ENCODE measurements around the gene UPK1A. TPM values are rescaled to one million over a fixed set of nuclear protein-coding genes. Genes with fewer than 3 reads are reported as not detected.
A peak's percentile ranks its signal among the peaks of the same experiment; 100 is the strongest.

UPK1A gene
- total and polyA plus RNA-seq, 5 experiments from 2014 or later: not detected

DNA sequence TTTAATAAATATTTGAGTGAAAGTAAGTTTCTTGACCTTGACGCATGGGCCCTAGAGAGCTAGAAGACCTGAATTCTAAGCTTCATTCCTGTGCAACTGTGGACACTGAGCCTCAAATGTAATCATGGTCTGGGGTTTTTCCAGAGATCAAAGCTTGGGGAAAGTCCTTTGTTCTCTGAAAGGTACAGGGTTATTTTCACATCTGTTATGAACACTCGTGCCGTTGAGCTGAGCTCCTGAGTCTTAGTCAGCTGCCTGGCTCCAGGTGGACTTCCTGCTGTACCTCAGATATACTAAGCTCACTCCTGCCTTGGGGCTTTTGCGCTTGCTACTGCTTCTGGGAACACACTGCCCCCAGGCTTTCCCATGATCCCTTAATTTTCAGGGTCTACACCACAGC lies 30.5 kb downstream of the UPK1A start:
- peaks cover 0 to 1% (median 0%) of the 10 kb centered on the region in 5 donors for H3K27me3 Mint-ChIP-seq
- no peak overlapping the region for H3K4me3 Mint-ChIP-seq
- no peaks in the 10 kb centered on the region for H3K36me3 Mint-ChIP-seq
- H3K27ac Mint-ChIP-seq: no peak overlapping the region
- POLR2A ChIA-PET: interaction anchor here (0.8 kb wide), 1 partner anchor 19 kb away, joined by 3 read pairs; no protein-coding TSS in a partner anchor
- no peaks in the 10 kb centered on the region for H3K4me1 Mint-ChIP-seq
- ATAC-seq: no peak
- DNase-seq: no peak
- H3K9me3 Mint-ChIP-seq: no peaks in the 10 kb centered on the region

DNA sequence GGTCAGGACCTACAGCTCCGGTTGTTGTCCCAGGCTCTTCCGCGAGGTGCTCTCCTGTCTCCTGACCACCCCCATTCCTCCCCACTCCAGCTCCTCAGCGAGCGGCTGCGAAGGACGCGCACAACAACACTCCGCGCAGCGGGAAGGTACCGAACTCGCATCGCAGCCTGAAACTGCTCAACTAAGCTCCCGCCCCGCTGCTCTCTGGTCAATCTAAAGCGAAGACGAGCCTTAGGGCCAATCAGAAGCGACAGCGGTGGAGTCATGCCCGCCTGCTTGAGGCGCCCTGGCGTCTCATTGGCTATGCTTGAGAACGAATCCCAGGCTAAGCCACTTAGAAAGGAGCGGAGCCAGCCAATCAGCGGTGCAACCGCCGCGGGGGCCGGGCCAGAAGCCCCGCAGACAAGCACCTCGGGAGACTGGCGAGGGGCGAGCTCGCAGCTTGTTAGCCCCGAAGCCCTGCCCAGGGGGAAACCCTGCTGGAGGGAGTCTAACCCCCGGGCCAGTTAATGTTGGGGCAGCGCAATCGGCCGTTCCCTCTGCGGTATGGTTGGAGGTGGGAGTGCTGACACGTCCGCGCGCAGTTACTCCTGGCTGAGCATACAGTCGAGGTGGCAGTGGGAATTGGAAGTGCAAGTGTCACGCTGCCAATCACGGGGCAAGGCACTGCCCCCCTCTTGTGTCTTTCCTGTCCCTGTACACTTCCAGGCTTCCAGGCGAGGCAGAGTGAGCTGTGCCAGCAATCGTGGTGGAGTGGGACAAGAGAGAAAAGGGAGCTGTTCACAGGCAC lies 36.1 kb downstream of the UPK1A start:
- peak overlapping the region; percentile 85 to 98 (median 94) for H3K27ac Mint-ChIP-seq

DNA sequence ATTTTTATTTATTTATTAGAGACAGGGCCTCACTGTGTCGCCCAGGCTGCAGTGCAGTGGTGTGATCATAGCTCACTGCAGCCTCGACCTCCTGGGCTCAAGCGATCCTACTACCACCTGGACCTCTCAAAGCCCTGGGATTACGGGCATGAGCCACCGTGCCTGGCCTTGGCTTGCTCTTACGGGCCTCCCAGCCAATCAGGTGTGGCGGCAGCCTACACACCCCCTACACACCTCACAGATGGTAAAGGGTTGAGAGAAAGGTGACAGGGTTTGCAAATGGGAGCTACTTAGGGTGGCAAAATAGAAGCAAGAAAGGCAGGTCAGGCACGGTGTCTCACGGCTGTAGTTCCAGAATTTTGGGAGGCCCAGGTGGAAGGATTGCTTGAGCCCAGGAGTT lies 37.0 kb downstream of the UPK1A start:
- ATAC-seq (no peak), DNase-seq (no peak)
- Mint-ChIP-seq H3K4me3 (peak overlapping the region in 3 of 10 donors; percentile 93 to 98 (median 97)), H3K4me1 (peaks cover 5 to 9% (median 8%) of the 10 kb centered on the region in 4 donors), H3K36me3 (no peaks in the 10 kb centered on the region), H3K27ac (no peak overlapping the region), H3K27me3 (peaks cover 0 to 9% (median 2%) of the 10 kb centered on the region in 5 donors), H3K9me3 (no peaks in the 10 kb centered on the region)
- POLR2A ChIA-PET: interaction anchor here (1.3 to 2.8 kb wide), 5 partner anchors 11 to 55 kb away, joined by 3 to 24 read pairs (median 6); partner anchors contain the start of genes HSPB6, IGFLR1, PSENEN and U2AF1L4

More for the DNA sequence above, 36.1 kb downstream of the UPK1A start:
- peaks cover 0 to 9% (median 2%) of the 10 kb centered on the region in 5 donors for H3K27me3 Mint-ChIP-seq
- H3K9me3 Mint-ChIP-seq: no peaks in the 10 kb centered on the region
- POLR2A ChIA-PET: interaction anchor here (0.8 to 2.8 kb wide), 12 partner anchors 11 to 257 kb away, joined by 3 to 24 read pairs (median 4); partner anchors contain the start of genes HSPB6, IGFLR1, KMT2B and LIN37
- H3K36me3 Mint-ChIP-seq: no peaks in the 10 kb centered on the region
- peak; percentile 84 to 96 (median 91) for DNase-seq
- ATAC-seq: peak; percentile 99 to 100
- H3K4me3 Mint-ChIP-seq: peak overlapping the region; percentile 91 to 99 (median 98)
- peaks cover 5 to 9% (median 8%) of the 10 kb centered on the region in 4 donors for H3K4me1 Mint-ChIP-seq

DNA sequence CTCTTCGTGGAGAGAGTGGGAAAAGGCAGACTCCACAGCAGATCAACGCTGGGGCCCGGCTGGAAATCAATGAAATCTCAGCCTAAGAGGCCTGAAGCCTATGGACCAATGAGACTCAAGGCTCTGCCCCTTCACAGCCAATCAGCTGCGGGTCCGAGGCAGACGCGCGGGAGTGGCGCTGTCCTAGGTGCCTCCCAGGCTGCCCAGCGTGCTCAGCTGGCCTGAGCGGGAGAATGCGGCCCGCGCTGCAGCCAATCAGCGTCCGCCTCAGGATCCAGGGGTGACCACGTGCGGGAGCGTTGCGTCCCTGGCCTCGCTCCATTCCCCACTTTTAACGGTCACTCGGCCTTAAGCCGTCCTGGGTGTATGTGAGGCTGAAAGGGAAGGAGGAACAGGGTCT lies 37.9 kb downstream of the UPK1A start, which contains the start of gene ZBTB32:
TSS of gene ZBTB32 (plus strand) at position 341 of the 400 bp plus-strand sequence. CDS start 10,069 bp downstream, outside the sequence.
- H3K27ac Mint-ChIP-seq: peak within 1 kb of the TSS in 1 of 10 donors; percentile 11

DNA sequence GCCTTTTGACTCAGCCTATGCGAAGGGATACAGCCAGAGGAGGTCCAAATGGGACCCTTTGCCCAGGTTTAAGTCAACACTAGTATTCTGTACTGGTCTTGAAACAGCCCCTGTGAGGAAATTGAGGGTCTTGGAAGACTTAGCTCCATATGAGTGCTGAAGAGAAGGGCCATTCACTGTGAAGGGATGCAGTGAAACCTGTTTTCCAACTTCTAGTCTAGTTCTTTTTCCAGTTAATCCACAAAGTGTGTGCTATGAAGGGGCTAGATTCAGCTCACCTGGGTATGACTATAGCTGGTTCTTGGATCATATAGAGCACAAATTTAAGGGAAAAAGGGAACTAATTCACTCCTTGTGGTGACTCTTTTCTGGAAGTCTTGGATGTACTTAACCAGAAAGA lies 42.1 kb downstream of the UPK1A start:
- POLR2A ChIA-PET: no interaction called here
- ATAC-seq (no peak), DNase-seq (no peak)
- no peaks in the 10 kb centered on the region for H3K36me3 Mint-ChIP-seq
- H3K4me3 Mint-ChIP-seq: no peak overlapping the region
- no peak overlapping the region for H3K27ac Mint-ChIP-seq
- H3K4me1 Mint-ChIP-seq: peaks cover 15 to 28% (median 21%) of the 10 kb centered on the region in 4 donors
- H3K9me3 Mint-ChIP-seq: no peaks in the 10 kb centered on the region
- H3K27me3 Mint-ChIP-seq: no peaks in the 10 kb centered on the region

More for the DNA sequence above, 37.9 kb downstream of the UPK1A start, which contains the start of gene ZBTB32:
- DNase-seq (no peak), ATAC-seq (no peak)
- Mint-ChIP-seq H3K36me3 (no peaks in the 10 kb centered on the region), H3K27me3 (peaks cover 0 to 9% (median 2%) of the 10 kb centered on the region in 5 donors), H3K4me1 (peaks cover 5 to 9% (median 8%) of the 10 kb centered on the region in 4 donors), H3K9me3 (no peaks in the 10 kb centered on the region), H3K4me3 (peak within 1 kb of the TSS in 1 of 10 donors; percentile 97)
- POLR2A ChIA-PET: interaction anchor here (0.6 to 2.8 kb wide), 3 partner anchors 10 to 147 kb away, joined by 4 to 24 read pairs (median 14); partner anchors contain the start of genes PSENEN and U2AF1L4

DNA sequence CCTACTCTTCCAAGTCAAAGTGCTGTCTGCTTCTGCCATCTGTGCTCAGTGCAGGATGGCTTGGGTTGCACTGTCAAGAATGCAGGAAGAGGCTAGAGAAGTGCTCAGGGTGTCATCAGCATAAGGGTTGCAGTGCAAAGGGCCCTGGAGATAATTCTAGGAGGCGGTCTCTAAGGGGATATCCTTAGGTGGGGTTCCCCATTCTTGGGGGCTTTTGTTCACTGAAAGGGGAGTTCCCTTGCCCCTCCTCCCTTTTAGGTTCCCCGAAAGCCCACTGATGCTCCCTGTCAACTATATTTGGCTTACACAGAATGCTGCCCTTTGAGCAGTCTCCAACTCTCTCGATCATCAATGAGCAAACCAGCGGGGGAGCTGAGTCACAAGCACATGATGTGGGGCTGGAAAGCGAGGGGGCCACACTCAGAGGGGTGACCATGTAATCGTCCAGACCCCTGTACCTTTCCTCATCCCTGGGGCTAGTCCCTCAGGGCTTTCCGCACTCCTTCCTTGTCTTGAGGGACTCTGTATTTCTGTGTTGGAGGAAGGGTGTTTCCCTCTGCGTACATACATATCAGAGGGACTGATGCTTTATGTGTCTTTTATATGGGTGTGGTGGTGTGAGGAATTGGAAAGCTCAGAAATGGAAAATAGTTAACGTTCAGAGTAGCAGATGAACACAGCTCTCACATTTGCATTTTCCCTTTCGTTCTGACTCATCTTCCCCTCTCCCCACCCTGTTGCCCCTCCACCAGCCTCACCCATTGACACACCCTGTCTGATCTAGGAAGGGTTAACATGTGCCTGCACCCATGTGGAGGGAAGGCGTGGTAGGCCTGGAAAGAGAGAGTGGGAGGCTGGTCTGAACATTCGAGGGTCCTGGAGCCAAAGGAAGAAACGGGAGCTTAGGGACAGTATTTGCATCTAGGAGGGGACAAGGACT lies 44.7 kb downstream of the UPK1A start:
- POLR2A ChIA-PET: interaction anchor here (0.5 to 4.9 kb wide), 2 partner anchors 8 to 13 kb away, joined by 3 to 24 read pairs; no protein-coding TSS in a partner anchor
- H3K36me3 Mint-ChIP-seq: no peaks in the 10 kb centered on the region

DNA sequence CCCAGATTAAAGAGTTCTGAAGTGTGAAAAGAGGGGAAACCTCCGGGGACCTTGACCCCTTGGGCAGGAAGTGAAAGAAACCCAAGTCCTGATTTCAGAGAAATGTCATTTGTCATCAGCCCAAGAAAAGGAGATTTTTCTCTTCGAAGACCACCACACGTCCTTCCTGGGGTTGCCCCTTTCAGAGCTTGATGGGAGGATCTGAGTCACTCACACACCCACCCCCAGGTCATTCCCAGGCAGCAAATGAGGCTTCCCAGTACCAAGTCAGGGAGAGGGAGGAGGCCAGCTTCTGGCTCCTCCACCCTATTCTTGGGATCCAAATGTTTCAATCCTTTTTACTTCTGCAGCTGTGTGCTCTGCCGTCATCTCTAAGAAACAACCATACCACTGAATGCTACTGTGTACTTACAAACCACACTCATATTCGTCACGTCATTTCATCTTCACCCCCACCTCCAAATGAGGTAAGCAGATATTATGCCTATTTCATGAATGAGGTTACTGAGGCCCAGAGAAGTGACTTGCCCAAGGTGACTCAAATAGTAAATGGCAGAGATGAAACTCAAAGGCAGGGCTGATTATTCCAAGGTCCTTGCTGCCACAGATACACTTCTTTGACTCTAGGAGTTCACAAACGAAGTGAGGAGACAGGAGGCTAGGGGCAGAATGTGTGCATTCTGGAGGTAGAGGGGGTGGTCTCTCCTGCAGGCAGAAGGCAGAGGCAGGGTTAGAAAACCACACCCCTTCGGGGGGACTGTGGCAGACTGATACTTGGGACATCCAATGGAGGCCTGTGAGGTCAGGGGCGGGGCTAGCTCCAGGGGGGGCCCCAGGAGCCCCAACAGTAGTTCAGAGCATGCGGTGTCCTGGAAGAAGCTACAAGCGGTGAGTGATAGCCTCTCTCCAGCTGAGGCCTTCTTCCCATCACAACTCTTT lies 46.5 kb downstream of the UPK1A start:
- H3K27ac Mint-ChIP-seq: peak overlapping the region; percentile 73 to 96 (median 92)
- H3K4me3 Mint-ChIP-seq: peak overlapping the region; percentile 23 to 81 (median 71)
- H3K27me3 Mint-ChIP-seq: no peaks in the 10 kb centered on the region
- H3K36me3 Mint-ChIP-seq: no peaks in the 10 kb centered on the region
- no peaks in the 10 kb centered on the region for H3K9me3 Mint-ChIP-seq
- ATAC-seq (peak in 1 of 2 donors; percentile 26), DNase-seq (peak in 6 of 10 donors; percentile 44 to 56 (median 52))
- POLR2A ChIA-PET: interaction anchor here (0.6 to 4.9 kb wide), 5 partner anchors 10 to 28 kb away, joined by 3 to 24 read pairs (median 8); no protein-coding TSS in a partner anchor
- peaks cover 40 to 61% (median 55%) of the 10 kb centered on the region in 4 donors for H3K4me1 Mint-ChIP-seq

More for the DNA sequence above, 44.7 kb downstream of the UPK1A start:
- no peak for ATAC-seq
- DNase-seq: no peak
- Mint-ChIP-seq H3K9me3 (no peaks in the 10 kb centered on the region), H3K27me3 (no peaks in the 10 kb centered on the region), H3K4me1 (peaks cover 33 to 53% (median 44%) of the 10 kb centered on the region in 4 donors), H3K4me3 (peak overlapping the region in 2 of 10 donors; percentile 26 to 43), H3K27ac (peak overlapping the region in 6 of 10 donors; percentile 0 to 82 (median 44))

DNA sequence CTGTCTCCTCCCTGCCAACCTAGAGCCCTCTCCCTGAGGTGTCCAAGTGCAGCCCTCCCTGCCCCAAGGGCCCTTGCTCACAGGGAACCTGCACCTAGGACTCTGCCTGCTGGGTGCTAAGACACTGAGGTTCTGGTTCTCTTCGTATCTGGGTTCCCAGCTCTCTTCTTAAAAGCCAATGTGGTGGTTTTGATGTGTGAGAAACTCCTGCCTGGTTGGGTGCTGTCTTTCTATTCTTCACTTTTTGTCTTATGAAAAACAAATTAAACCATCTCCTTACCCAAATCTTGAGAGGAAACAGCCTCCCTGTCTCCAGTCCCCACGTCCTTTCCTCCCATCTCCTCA lies 47.2 kb downstream of the UPK1A start:
- ATAC-seq (peak in 1 of 2 donors; percentile 6), DNase-seq (peak in 2 of 10 donors; percentile 23 to 59)
- H3K4me1 Mint-ChIP-seq: peaks cover 40 to 62% (median 55%) of the 10 kb centered on the region in 4 donors
- H3K27me3 Mint-ChIP-seq: no peaks in the 10 kb centered on the region
- peak overlapping the region; percentile 50 to 96 (median 92) for H3K27ac Mint-ChIP-seq
- H3K9me3 Mint-ChIP-seq: no peaks in the 10 kb centered on the region
- no peaks in the 10 kb centered on the region for H3K36me3 Mint-ChIP-seq
- POLR2A ChIA-PET: interaction anchor here (1.0 to 4.9 kb wide), 3 partner anchors 11 to 23 kb away, joined by 3 to 24 read pairs (median 13); no protein-coding TSS in a partner anchor
- peak overlapping the region; percentile 44 to 81 (median 68) for H3K4me3 Mint-ChIP-seq

DNA sequence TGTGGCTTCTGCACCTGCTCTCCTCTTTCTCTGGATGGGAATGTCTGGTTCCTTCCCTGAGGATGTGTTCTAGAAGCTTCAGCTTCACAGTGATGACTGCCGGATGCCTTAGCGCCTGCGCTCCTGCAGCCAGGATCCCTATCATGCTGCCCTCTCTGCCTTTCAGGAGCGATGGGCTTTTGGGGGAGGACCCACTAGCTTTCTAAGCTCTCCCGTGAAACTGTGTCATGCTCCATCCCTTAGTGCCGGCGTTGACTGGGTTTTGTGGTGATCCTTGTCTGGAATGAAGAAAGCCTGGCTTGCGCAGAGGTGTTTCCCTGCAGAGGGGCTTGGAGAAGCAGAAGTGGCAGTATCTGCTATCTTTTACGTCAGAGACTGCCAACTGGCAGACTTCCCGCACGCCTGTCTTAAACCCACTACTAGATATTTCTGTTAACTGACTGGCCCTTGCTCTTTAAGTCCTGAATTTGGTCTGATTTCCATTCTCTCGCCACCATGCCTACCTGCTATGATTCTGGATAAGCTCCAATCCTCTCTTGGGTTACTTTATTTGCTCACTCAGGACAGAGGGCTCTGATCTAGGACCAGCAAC lies 47.7 kb downstream of the UPK1A start:
- POLR2A ChIA-PET: interaction anchor here (3.3 to 4.9 kb wide), 2 partner anchors 11 to 19 kb away, joined by 13 to 24 read pairs; no protein-coding TSS in a partner anchor
- DNase-seq (no peak), ATAC-seq (no peak)
- Mint-ChIP-seq H3K27me3 (no peaks in the 10 kb centered on the region), H3K9me3 (no peaks in the 10 kb centered on the region), H3K27ac (peak overlapping the region; percentile 29 to 96 (median 86)), H3K4me1 (peaks cover 40 to 67% (median 59%) of the 10 kb centered on the region in 4 donors), H3K4me3 (peak overlapping the region; percentile 44 to 81 (median 68)), H3K36me3 (no peaks in the 10 kb centered on the region)

DNA sequence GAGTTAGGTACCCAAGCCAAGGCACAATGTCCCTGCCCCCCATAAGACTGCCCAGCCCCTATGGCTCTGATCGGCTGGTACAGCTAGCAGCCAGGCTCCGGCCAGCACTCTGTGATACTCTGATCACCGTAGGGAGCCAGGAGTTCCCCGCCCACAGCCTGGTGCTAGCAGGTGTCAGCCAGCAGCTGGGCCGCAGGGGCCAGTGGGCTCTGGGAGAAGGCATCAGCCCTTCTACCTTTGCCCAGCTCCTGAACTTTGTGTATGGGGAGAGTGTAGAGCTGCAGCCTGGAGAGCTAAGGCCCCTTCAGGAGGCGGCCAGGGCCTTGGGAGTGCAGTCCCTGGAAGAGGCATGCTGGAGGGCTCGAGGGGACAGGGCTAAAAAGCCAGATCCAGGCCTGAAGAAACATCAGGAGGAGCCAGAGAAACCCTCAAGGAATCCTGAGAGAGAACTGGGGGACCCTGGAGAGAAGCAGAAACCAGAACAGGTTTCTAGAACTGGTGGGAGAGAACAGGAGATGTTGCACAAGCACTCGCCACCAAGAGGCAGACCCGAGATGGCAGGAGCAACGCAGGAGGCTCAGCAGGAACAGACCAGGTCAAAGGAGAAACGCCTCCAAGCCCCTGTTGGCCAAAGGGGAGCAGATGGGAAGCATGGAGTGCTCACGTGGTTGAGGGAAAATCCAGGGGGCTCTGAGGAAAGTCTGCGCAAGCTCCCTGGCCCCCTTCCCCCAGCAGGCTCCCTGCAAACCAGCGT lies 48.5 kb downstream of the UPK1A start:
- ATAC-seq (no peak), DNase-seq (no peak)
- Mint-ChIP-seq H3K27ac (peak overlapping the region in 9 of 10 donors; percentile 3 to 93 (median 58)), H3K9me3 (no peaks in the 10 kb centered on the region), H3K36me3 (no peaks in the 10 kb centered on the region), H3K27me3 (no peaks in the 10 kb centered on the region), H3K4me1 (peaks cover 42 to 74% (median 66%) of the 10 kb centered on the region in 4 donors), H3K4me3 (peak overlapping the region in 9 of 10 donors; percentile 9 to 81 (median 56))
- POLR2A ChIA-PET: interaction anchor here (1.4 to 4.9 kb wide), 3 partner anchors 12 to 20 kb away, joined by 3 to 24 read pairs (median 13); no protein-coding TSS in a partner anchor

All from naive thymus-derived CD8-positive, alpha-beta T cell (primary cell).